ENCODE results near the gene FOXP2. TPM values are rescaled to one million over a fixed set of nuclear protein-coding genes. Genes with fewer than 3 reads are reported as not detected.
A peak's percentile ranks its signal among the peaks of the same experiment; 100 is the strongest.

FOXP2 gene
- total and polyA plus RNA-seq, 2 donors (not counting 3 experiments of a cell fraction or from before 2014, with no cell fraction given), result 0.37 to 2.7 TPM

DNA sequence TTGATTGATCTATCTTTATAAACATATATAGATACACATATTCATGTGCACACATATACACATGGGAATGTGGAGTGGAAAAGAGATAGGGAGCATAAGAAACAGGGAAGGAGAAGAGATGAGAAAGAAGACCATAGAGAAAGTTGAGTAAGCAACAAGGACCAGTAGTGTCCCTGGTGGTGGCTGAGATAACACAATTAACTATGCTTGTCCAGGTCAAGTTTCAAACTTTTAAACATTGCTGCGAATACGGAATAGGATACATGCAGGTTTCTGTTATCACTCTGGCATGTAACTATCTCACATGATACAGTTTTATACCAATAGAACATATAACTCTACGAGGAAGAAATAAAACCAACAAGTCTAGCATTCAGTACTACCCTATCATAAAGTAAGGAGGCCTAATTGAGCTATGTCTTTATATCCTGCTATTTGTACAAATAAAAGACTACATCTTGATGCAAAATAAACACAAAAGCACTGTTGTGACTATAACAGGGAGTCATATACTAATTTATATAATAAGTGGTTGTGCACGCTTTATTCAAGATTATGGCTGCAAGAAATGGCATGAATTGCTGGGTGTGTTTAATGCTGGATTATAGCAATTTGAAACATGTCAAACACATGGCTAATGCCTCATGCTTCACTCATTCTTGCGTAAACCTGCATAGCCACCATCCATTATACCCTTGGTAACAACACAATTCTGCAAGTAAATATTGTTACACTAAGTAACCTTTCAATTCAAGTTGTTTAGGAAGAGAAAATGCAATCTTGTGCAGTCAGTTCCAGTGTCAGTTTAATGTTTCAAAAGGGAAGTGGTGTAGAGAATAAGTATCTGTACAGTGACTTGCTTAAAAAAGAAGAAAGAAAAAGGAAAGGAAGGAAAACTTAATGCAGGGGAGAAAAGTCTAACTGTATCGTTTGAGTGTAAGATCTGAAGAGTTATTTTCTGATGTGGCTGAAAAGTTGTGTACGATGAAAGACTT is 8.2 kb downstream of the FOXP2 start:
- Histone ChIP-seq H2AFZ (ENCODE audit: low read depth, low read length) (no peak overlapping the region), H3K4me3 (replicated peaks in 1 of 3; ENCODE audit: insufficient read depth in 1 of 3, low read depth in 1 of 3, low read length in 3 of 3) (no peak overlapping the region), H3K27ac (ENCODE audit: insufficient read depth, low read depth, low read length) (no peak overlapping the region), H3K9ac (replicated peaks; ENCODE audit: extremely low read depth, insufficient read depth, low read length) (no peak overlapping the region), H3K36me3 (ENCODE audit: control insufficient read depth in 2 of 2, extremely low read depth in 1 of 2, insufficient read depth in 2 of 2, low read length in 2 of 2) (no peaks in the 10 kb centered on the region), H4K20me1 (replicated peaks; ENCODE audit: control insufficient read depth, extremely low read depth, insufficient read depth, low read length) (no peaks in the 10 kb centered on the region), H3K9me1 (replicated peaks; ENCODE audit: control insufficient read depth, extremely low read depth, insufficient read depth, low read length) (no peaks in the 10 kb centered on the region), H3K4me1 (ENCODE audit: control insufficient read depth, extremely low read depth, insufficient read depth, low read length) (no peaks in the 10 kb centered on the region), H3K27me3 (ENCODE audit: control insufficient read depth in 2 of 2, insufficient read depth in 2 of 2, low read length in 2 of 2) (no peaks in the 10 kb centered on the region), H3K9me3 (replicated peaks; ENCODE audit: control insufficient read depth, insufficient read depth, low read length) (no peaks in the 10 kb centered on the region), H3K79me2 (ENCODE audit: control insufficient read depth, insufficient read depth, low read length) (no peaks in the 10 kb centered on the region), H3K4me2 (ENCODE audit: insufficient read depth, low read length) (no peak overlapping the region)
- BruUV-seq (replicated peaks), result no TSS peak
- CTCF ChIA-PET, result interaction anchor here (1.0 kb wide), 2 partner anchors 9 to 117 kb away, joined by 3 to 4 read pairs; partner anchors contain the start of gene FOXP2
- DNase-seq (ENCODE audit: low read depth, low spot score), result no peak
- POLR2A ChIA-PET, result no interaction called here
- dilution Hi-C loops (cut with MboI; ENCODE audit: extremely low pct_ligation_motif_present, low sequenced_read_pairs) (no loop called here), intact Hi-C loops (cut with micrococcal nuclease) (loop anchor here (10.0 kb wide), 2 partner anchors 1432 to 1482 kb away; no protein-coding TSS in a partner anchor)
- no peak for TF ChIP-seq MYC (IDR thresholded peaks at IDR 0.05; ENCODE audit: low read depth, low read length)
- TF ChIP-seq, protein P1, sequence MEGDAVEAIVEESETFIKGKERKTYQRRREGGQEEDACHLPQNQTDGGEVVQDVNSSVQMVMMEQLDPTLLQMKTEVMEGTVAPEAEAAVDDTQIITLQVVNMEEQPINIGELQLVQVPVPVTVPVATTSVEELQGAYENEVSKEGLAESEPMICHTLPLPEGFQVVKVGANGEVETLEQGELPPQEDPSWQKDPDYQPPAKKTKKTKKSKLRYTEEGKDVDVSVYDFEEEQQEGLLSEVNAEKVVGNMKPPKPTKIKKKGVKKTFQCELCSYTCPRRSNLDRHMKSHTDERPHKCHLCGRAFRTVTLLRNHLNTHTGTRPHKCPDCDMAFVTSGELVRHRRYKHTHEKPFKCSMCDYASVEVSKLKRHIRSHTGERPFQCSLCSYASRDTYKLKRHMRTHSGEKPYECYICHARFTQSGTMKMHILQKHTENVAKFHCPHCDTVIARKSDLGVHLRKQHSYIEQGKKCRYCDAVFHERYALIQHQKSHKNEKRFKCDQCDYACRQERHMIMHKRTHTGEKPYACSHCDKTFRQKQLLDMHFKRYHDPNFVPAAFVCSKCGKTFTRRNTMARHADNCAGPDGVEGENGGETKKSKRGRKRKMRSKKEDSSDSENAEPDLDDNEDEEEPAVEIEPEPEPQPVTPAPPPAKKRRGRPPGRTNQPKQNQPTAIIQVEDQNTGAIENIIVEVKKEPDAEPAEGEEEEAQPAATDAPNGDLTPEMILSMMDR (IDR thresholded peaks at IDR 0.05; ENCODE audit: extremely low read depth in 1 of 2, insufficient read depth in 1 of 2, low read depth in 1 of 2, low read length in 2 of 2), result peak in 1 of 2 donors; percentile 24
- no peak for FAIRE-seq

DNA sequence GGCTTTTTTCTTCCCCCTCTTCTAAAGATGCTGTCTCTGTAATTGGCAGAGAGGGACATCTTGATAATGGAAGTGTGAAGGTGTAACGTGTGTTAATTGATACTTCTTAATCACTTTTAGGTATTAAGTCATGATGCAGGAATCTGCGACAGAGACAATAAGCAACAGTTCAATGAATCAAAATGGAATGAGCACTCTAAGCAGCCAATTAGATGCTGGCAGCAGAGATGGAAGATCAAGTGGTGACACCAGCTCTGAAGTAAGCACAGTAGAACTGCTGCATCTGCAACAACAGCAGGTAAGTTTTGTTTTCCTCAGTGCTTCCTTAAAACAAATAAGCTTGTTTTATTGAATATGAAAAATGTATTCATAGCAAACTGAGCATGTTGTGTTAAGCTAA is 11.8 kb downstream of the FOXP2 start:
- no peaks in the 10 kb centered on the region for H3K27me3 ChIP-seq (ENCODE audit: control insufficient read depth in 2 of 2, insufficient read depth in 2 of 2, low read length in 2 of 2)
- H3K4me1 ChIP-seq (ENCODE audit: control insufficient read depth, extremely low read depth, insufficient read depth, low read length), result no peaks in the 10 kb centered on the region
- dilution Hi-C loops (cut with MboI; ENCODE audit: extremely low pct_ligation_motif_present, low sequenced_read_pairs), result no loop called here
- TF ChIP-seq JUN (IDR thresholded peaks at IDR 0.05; ENCODE audit: borderline replicate concordance, insufficient read depth, insufficient read length, low read depth), result no peak
- TF ChIP-seq, protein P2, sequence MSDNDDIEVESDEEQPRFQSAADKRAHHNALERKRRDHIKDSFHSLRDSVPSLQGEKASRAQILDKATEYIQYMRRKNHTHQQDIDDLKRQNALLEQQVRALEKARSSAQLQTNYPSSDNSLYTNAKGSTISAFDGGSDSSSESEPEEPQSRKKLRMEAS (IDR thresholded peaks at IDR 0.05; ENCODE audit: insufficient read depth, insufficient read length), result no peak
- TF ChIP-seq POLR2AphosphoS5 (IDR thresholded peaks at IDR 0.05; ENCODE audit: insufficient read depth, low read depth, low read length), result no peak
- no peak overlapping the region for H3K4me3 ChIP-seq (replicated peaks in 1 of 3; ENCODE audit: insufficient read depth in 1 of 3, low read depth in 1 of 3, low read length in 3 of 3)
- ChIA-PET POLR2A (no interaction called here), CTCF (interaction anchor here (0.7 to 5.8 kb wide), 56 partner anchors 8 to 1483 kb away, joined by 3 to 255 read pairs (median 5); partner anchors contain the start of gene FOXP2)
- no peak for DNase-seq (ENCODE audit: low read depth, low spot score)
- H3K4me2 ChIP-seq (ENCODE audit: insufficient read depth, low read length), result no peak overlapping the region
- no peaks in the 10 kb centered on the region for H3K36me3 ChIP-seq (ENCODE audit: control insufficient read depth in 2 of 2, extremely low read depth in 1 of 2, insufficient read depth in 2 of 2, low read length in 2 of 2)
- no peak overlapping the region for H3K27ac ChIP-seq (ENCODE audit: insufficient read depth, low read depth, low read length)
- FAIRE-seq, result no peak
- H3K9me3 ChIP-seq (replicated peaks; ENCODE audit: control insufficient read depth, insufficient read depth, low read length), result no peaks in the 10 kb centered on the region
- no peak overlapping the region for H3K9ac ChIP-seq (replicated peaks; ENCODE audit: extremely low read depth, insufficient read depth, low read length)
- intact Hi-C loops (cut with micrococcal nuclease), result loop anchor here (1.0 to 10.0 kb wide), 3 partner anchors 113 to 1478 kb away; no protein-coding TSS in a partner anchor
- no peaks in the 10 kb centered on the region for H4K20me1 ChIP-seq (replicated peaks; ENCODE audit: control insufficient read depth, extremely low read depth, insufficient read depth, low read length)
- no peak overlapping the region for H2AFZ ChIP-seq (ENCODE audit: low read depth, low read length)
- no peaks in the 10 kb centered on the region for H3K79me2 ChIP-seq (ENCODE audit: control insufficient read depth, insufficient read depth, low read length)
- no TSS peak for BruUV-seq (replicated peaks)
- no peaks in the 10 kb centered on the region for H3K9me1 ChIP-seq (replicated peaks; ENCODE audit: control insufficient read depth, extremely low read depth, insufficient read depth, low read length)

All from endothelial cell of umbilical vein (primary cell).